HL-60 (cell line): ENCODE measurements around the gene OR10D3.
"Not testable (repeated sequence)": the region's sequence is repeated elsewhere in the genome, so short reads cannot be mapped to it uniquely, and the experiment has no call there.

ENCODE experiments used
- DNase-seq, 2 experiments: peaks; one replicate each; pipeline ENCODE4 v3.0.0-alpha.2; 2010 to 2020; ENCODE audit warnings: low read depth in 1 of 2, low spot score in 1 of 2
- H3K27ac ChIP-seq: fragments of 250-450 bp; sonication (Bioruptor Pico); replicated peaks from 2 replicates; pipeline ENCODE4 v1.5.1; 2020; ENCODE audit warnings: mild to moderate bottlenecking, moderate library complexity
- H3K27me3 ChIP-seq: fragments of 250-450 bp; sonication (Bioruptor Pico); 2 replicates; pipeline ENCODE4 v1.5.1; 2021; ENCODE audit warnings: mild to moderate bottlenecking, moderate library complexity; ENCODE audit not compliant: insufficient read depth, poor library complexity, severe bottlenecking
- H3K4me3 ChIP-seq: replicated peaks from 2 replicates; pipeline ENCODE4 v1.5.1; 2011; ENCODE audit warnings: mild to moderate bottlenecking, control low read depth, low read length; ENCODE audit not compliant: insufficient read depth
- CTCF ChIP-seq: IDR thresholded peaks from one replicate; pipeline ENCODE4 v1.5.1; 2011; ENCODE audit warnings: low read length, control low read depth, inconsistent platforms; ENCODE audit not compliant: insufficient read depth
- GABPA ChIP-seq: IDR thresholded peaks from 2 replicates; pipeline ENCODE4 v1.6.1; 2012; ENCODE audit warnings: low read depth
- POLR2AphosphoS5 ChIP-seq: IDR thresholded peaks from 2 replicates; pipeline ENCODE4 v1.6.1; 2012; ENCODE audit warnings: low read depth
- REST ChIP-seq: IDR thresholded peaks from 2 replicates; pipeline ENCODE4 v1.6.1; 2012; ENCODE audit warnings: low read depth; ENCODE audit not compliant: insufficient replicate concordance
- SPI1 ChIP-seq: IDR thresholded peaks from 2 replicates; pipeline ENCODE4 v1.6.1; 2012; ENCODE audit warnings: low read depth, mild to moderate bottlenecking, borderline replicate concordance

The OR10D3 gene

DNA sequence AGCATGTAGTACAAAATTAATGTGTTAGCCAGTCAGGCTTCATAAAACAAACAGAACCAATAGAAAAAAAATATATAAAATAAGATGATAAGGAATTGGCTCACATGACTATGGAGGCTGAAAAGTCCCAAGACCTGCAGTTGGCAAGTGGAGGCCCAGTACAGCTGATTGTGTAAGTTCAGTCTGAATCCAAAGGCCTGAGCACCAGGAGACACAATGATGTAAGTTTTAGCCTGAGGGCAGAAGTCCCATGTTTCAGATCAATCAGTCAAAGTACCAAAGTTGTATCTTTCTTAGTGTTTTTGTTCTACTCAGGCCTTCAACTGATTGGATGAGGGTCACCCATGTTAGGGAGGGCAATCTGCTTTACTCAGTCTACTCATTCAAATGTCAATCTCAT is 14.3 kb upstream of the OR10D3 start:
- H3K4me3 ChIP-seq = no peak overlapping the region
- TF ChIP-seq REST = no peak
- no peak for TF ChIP-seq GABPA
- no peak for TF ChIP-seq SPI1
- DNase-seq = no peak
- no peaks in the 10 kb centered on the region for H3K27me3 ChIP-seq
- H3K27ac ChIP-seq = no peak overlapping the region

DNA sequence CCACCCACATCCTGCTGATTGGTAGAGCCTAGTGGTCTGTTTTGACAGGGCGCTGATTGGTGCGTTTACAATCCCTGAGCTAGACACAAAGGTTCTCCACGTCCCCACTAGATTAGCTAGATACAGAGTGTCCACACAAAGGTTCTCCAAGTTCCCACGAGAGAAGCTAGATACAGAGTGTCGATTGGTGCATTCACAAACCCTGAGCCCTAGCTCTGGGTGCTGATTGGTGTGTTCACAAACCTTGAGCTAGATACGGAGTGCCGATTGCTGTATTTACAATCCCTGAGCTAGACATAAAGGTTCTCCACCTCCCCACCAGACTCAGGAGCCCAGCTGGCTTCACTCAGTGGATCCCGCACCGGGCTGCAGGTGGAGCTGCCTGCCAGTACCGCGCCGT is 12.8 kb upstream of the OR10D3 start:
- DNase-seq, H3K27me3 ChIP-seq, H3K4me3 ChIP-seq, H3K27ac ChIP-seq: not testable (repeated sequence)

DNA sequence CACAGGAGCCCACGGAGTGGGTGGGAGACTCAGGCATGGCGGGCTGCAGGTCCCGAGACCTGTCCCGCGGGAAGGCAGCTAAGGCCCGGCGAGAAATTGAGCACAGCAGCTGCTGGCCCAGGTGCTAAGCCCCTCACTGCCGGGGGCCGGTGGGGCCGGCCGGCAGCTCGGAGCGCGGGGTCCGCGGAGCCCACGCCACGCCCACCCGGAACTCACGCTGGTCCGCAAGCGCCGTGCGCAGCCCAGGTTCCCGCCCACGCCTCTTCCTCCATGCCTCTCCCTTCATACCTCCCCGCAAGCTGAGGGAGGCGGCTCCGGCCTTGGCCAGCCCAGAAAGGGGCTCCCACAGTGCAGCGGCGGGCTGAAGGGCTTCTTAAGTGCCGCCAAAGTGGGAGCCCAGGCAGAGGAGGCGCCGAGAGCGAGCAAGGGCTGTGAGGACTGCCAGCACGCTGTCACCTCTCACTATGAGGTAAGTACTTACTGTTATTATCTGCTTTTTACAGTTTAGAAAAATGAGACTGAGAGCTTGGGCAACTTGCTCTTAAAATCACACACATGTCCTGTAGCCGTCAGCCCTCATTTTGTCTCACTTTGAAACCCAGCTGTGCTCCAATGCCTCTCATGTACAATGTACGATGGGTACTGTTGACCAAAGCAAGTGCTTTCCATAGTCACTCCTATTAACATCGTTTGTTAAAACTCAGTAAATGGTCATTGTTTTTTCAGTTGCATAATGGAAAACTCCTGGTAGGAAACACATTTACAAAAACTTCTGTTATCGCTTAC is 12.2 kb upstream of the OR10D3 start:
- DNase-seq = no peak
- no peak overlapping the region for H3K27ac ChIP-seq
- H3K4me3 ChIP-seq = no peak overlapping the region
- no peaks in the 10 kb centered on the region for H3K27me3 ChIP-seq
- TF ChIP-seq GABPA (no peak), CTCF (no peak), SPI1 (no peak), REST (no peak), POLR2AphosphoS5 (no peak)

GRCh38 chr11:124172101-124172500 is 11.0 kb upstream of the OR10D3 start:
- H3K4me3 ChIP-seq = no peak overlapping the region
- no peaks in the 10 kb centered on the region for H3K27me3 ChIP-seq
- no peak overlapping the region for H3K27ac ChIP-seq
- DNase-seq = no peak
- no peak for TF ChIP-seq CTCF
- TF ChIP-seq GABPA = no peak
- TF ChIP-seq POLR2AphosphoS5 = no peak
- no peak for TF ChIP-seq SPI1
- TF ChIP-seq REST = no peak
